ENCODE data around the gene ANO4.

ANO4 gene

GRCh38 chr12:100857971-100858370 lies 63.4 kb downstream of the ANO4 start:
- no peak overlapping the region for H3K27ac ChIP-seq
- H4K20me1 ChIP-seq: no peaks in the 10 kb centered on the region
- peaks cover 0 to 5% (median 0%) of the 10 kb centered on the region in 11 experiments; a peak in 1 of 22 replicates for H3K9me3 ChIP-seq (replicated peaks in 1 of 11)
- peaks cover 9 to 45% (median 13%) of the 10 kb centered on the region in 10 experiments; a peak in 18 of 20 replicates for H3K4me1 ChIP-seq
- H3K9ac ChIP-seq: no peak overlapping the region
- no peaks in the 10 kb centered on the region for H3K36me3 ChIP-seq
- peak overlapping the region in 5 of 11 experiments; percentile 11 to 65 (median 54); a peak in 7 of 22 replicates for H3K4me2 ChIP-seq
- TF ChIP-seq Cebpa-rat (IDR thresholded peaks at IDR 0.05): no peak
- H3K4me3 ChIP-seq: no peak overlapping the region
- H3K27me3 ChIP-seq: no peaks in the 10 kb centered on the region

- peaks cover 9 to 45% (median 13%) of the 10 kb centered on the region in 10 experiments; a peak in 18 of 20 replicates for H3K4me1 ChIP-seq
- no peak for TF ChIP-seq Cebpa-rat (IDR thresholded peaks at IDR 0.05)
- H3K4me2 ChIP-seq: peak overlapping the region in 7 of 11 experiments; percentile 11 to 65 (median 37); a peak in 13 of 22 replicates
- no peaks in the 10 kb centered on the region for H4K20me1 ChIP-seq
- peaks cover 0 to 5% (median 0%) of the 10 kb centered on the region in 11 experiments; a peak in 1 of 22 replicates for H3K9me3 ChIP-seq (replicated peaks in 1 of 11)
- no peak overlapping the region for H3K4me3 ChIP-seq
- no peaks in the 10 kb centered on the region for H3K36me3 ChIP-seq
- no peak overlapping the region for H3K27ac ChIP-seq
- no peak overlapping the region for H3K9ac ChIP-seq
- H3K27me3 ChIP-seq: no peaks in the 10 kb centered on the region
Observed at GRCh38 chr12:100858656-100859055, 64.1 kb downstream of the ANO4 start.

GRCh38 chr12:100859063-100859627 lies 64.6 kb downstream of the ANO4 start:
- no peak overlapping the region for H3K27ac ChIP-seq
- H4K20me1 ChIP-seq: no peaks in the 10 kb centered on the region
- no peak overlapping the region for H3K4me3 ChIP-seq
- TF ChIP-seq Cebpa-rat (IDR thresholded peaks at IDR 0.05): no peak
- H3K27me3 ChIP-seq: no peaks in the 10 kb centered on the region
- H3K9ac ChIP-seq: no peak overlapping the region
- no peaks in the 10 kb centered on the region for H3K36me3 ChIP-seq
- H3K9me3 ChIP-seq (replicated peaks in 1 of 11): peaks cover 0 to 5% (median 0%) of the 10 kb centered on the region in 11 experiments; a peak in 1 of 22 replicates
- peak overlapping the region in 6 of 11 experiments; percentile 11 to 65 (median 46); a peak in 12 of 22 replicates for H3K4me2 ChIP-seq
- H3K4me1 ChIP-seq: peaks cover 8 to 44% (median 12%) of the 10 kb centered on the region in 10 experiments; a peak in 18 of 20 replicates

GRCh38 chr12:100860611-100861010 lies 66.0 kb downstream of the ANO4 start:
- no peak for TF ChIP-seq Cebpa-rat (IDR thresholded peaks at IDR 0.05)
- no peak overlapping the region for H3K9ac ChIP-seq
- no peaks in the 10 kb centered on the region for H3K36me3 ChIP-seq
- peak overlapping the region in 2 of 11 experiments; percentile 39 to 49; a peak in 3 of 22 replicates for H3K4me2 ChIP-seq
- H3K27ac ChIP-seq: no peak overlapping the region
- H3K4me1 ChIP-seq: peaks cover 0 to 37% (median 4%) of the 10 kb centered on the region in 10 experiments; a peak in 11 of 20 replicates
- H4K20me1 ChIP-seq: no peaks in the 10 kb centered on the region
- no peaks in the 10 kb centered on the region for H3K27me3 ChIP-seq
- 0 out of 22 replicates have a peak, but pooled peaks cover 0 to 5% (median 0%) of the 10 kb centered on the region in 11 experiments for H3K9me3 ChIP-seq (replicated peaks in 1 of 11)
- H3K4me3 ChIP-seq: no peak overlapping the region

GRCh38 chr12:100862676-100863075 lies 68.1 kb downstream of the ANO4 start:
- Histone ChIP-seq H4K20me1 (no peaks in the 10 kb centered on the region), H3K4me1 (peaks cover 0 to 31% (median 4%) of the 10 kb centered on the region in 10 experiments; a peak in 13 of 20 replicates), H3K9ac (no peak overlapping the region), H3K4me3 (no peak overlapping the region), H3K27me3 (peaks cover 0 to 10% (median 0%) of the 10 kb centered on the region in 11 experiments; a peak in 1 of 22 replicates), H3K27ac (no peak overlapping the region), H3K36me3 (no peaks in the 10 kb centered on the region), H3K9me3 (replicated peaks in 1 of 11) (0 out of 22 replicates have a peak, but pooled peaks cover 0 to 5% (median 0%) of the 10 kb centered on the region in 11 experiments), H3K4me2 (no peak overlapping the region)
- TF ChIP-seq Cebpa-rat (IDR thresholded peaks at IDR 0.05): no peak

GRCh38 chr12:100864366-100864765 lies 69.8 kb downstream of the ANO4 start:
- Histone ChIP-seq H3K9me3 (replicated peaks in 1 of 11) (0 out of 22 replicates have a peak, but pooled peaks cover 0 to 5% (median 0%) of the 10 kb centered on the region in 11 experiments), H3K27me3 (peaks cover 0 to 18% (median 0%) of the 10 kb centered on the region in 11 experiments; a peak in 1 of 22 replicates), H3K4me3 (no peak overlapping the region), H4K20me1 (no peaks in the 10 kb centered on the region), H3K4me2 (no peak overlapping the region), H3K36me3 (no peaks in the 10 kb centered on the region), H3K4me1 (peaks cover 15 to 29% (median 17%) of the 10 kb centered on the region in 10 experiments), H3K9ac (no peak overlapping the region), H3K27ac (no peak overlapping the region)
- TF ChIP-seq Cebpa-rat (IDR thresholded peaks at IDR 0.05): no peak

- 0 out of 22 replicates have a peak, but pooled peaks cover 0 to 3% (median 0%) of the 10 kb centered on the region in 11 experiments for H3K9me3 ChIP-seq (replicated peaks in 1 of 11)
- peak overlapping the region; percentile 39 to 70 (median 62); a peak in 21 of 22 replicates for H3K4me2 ChIP-seq
- no peaks in the 10 kb centered on the region for H4K20me1 ChIP-seq
- H3K27me3 ChIP-seq: peaks cover 0 to 20% (median 0%) of the 10 kb centered on the region in 11 experiments; a peak in 2 of 22 replicates
- no peak overlapping the region for H3K4me3 ChIP-seq
- no peak overlapping the region for H3K9ac ChIP-seq
- no peaks in the 10 kb centered on the region for H3K36me3 ChIP-seq
- no peak overlapping the region for H3K27ac ChIP-seq
- H3K4me1 ChIP-seq: peaks cover 12 to 18% (median 16%) of the 10 kb centered on the region in 10 experiments
- TF ChIP-seq Cebpa-rat (IDR thresholded peaks at IDR 0.05): no peak
Observed at GRCh38 chr12:100867639-100868393, 73.2 kb downstream of the ANO4 start.

GRCh38 chr12:100868487-100868886 lies 73.9 kb downstream of the ANO4 start:
- no peaks in the 10 kb centered on the region for H4K20me1 ChIP-seq
- H3K9ac ChIP-seq: no peak overlapping the region
- no peak for TF ChIP-seq Cebpa-rat (IDR thresholded peaks at IDR 0.05)
- peak overlapping the region; percentile 39 to 70 (median 62) for H3K4me2 ChIP-seq
- no peak overlapping the region for H3K27ac ChIP-seq
- H3K36me3 ChIP-seq: no peaks in the 10 kb centered on the region
- peaks cover 12 to 20% (median 16%) of the 10 kb centered on the region in 10 experiments for H3K4me1 ChIP-seq
- H3K4me3 ChIP-seq: no peak overlapping the region
- H3K9me3 ChIP-seq (replicated peaks in 1 of 11): peaks cover under 1 to 9% (median 5%) of the 10 kb centered on the region in 11 experiments; a peak in 18 of 22 replicates
- peaks cover 0 to 20% (median 0%) of the 10 kb centered on the region in 11 experiments; a peak in 2 of 22 replicates for H3K27me3 ChIP-seq
